ENCODE data around the gene CNTF.

Gene CNTF

DNA sequence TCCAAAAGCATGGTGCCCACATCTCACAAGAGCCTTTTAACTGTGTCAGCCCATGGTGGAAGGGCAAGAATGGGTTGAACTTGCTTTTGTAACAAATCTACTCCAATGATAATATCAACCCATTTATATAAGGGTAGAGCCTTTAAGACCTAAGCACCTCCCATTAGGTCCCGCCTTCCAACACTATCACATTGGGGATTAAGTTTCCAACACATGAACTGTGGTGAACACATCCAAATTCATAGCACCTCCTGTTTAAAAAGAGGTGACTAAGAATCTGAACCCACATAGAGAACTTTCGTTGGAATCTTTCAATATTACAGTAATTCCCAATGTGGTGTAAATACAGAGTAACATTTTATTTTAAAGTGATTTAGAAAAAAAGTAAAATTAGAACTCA, 9.2 kb upstream of the CNTF start:
- no peak for TF ChIP-seq CTCF (IDR thresholded peaks at IDR 0.05)

DNA sequence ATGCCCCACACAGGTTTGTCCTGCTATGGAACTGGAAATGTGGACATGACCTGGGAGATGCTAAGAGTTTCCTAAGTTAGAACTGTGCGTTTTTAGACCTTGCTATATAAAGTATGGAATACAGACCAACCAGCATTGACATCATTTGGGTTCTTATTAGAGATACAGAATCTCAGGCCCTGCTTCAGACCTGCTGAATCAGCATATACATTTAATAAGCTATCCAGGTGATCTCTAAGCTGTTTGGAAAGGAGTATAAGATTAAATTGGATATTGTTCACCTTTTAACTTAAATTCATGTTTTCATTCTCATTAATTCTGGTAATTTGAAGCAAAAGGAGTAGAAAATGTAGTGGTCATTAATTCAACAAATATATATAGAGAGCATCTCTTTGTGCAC, 6.9 kb upstream of the CNTF start:
- no peak for TF ChIP-seq CTCF (IDR thresholded peaks at IDR 0.05)

DNA sequence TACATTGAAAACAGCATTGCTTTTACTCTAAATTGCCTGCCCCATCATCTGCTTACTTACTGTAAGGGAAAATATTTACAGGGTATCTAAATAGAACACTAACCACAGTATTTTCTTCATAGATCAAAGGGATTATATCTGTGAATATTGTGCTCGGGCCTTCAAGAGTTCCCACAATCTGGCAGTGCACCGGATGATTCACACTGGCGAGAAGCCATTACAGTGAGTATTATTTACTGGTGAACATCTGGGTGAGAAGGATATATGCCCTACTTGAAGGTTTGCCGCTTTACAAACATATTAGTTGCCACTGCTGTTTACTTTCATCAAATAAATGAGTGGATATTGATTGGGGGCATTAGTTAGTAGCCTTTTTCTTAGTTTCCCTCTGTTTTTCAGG, 5.9 kb upstream of the CNTF start:
- TF ChIP-seq CTCF (IDR thresholded peaks at IDR 0.05): no peak

DNA sequence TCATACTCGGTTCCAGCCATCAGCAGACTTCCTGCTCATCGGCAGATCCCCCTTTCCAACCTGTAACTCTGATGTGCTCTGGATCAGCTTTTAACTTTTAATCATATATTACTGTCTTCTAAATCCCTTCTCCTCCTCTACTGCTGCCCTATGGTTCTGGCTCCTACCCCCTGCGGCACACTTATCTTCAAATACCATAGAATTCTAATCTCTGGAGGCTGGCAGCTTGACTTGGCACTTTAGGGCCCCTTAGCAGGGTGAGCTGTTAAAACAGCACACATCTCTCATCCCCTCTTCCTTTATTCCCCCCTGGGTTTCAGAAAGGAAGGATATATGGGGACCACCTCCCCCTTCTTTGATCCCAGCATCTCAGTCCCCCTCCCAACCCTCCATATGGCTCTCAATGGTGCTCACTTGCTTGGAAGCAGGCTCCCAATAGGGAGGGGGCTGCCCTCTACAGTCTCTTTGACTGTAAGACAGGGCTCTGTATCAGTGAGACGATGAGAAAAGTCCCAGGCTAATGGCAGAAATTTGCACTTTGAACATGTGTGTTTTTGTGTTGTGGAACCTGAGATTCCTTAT, 4.4 kb upstream of the CNTF start:
- no peak for TF ChIP-seq CTCF (IDR thresholded peaks at IDR 0.05)

DNA sequence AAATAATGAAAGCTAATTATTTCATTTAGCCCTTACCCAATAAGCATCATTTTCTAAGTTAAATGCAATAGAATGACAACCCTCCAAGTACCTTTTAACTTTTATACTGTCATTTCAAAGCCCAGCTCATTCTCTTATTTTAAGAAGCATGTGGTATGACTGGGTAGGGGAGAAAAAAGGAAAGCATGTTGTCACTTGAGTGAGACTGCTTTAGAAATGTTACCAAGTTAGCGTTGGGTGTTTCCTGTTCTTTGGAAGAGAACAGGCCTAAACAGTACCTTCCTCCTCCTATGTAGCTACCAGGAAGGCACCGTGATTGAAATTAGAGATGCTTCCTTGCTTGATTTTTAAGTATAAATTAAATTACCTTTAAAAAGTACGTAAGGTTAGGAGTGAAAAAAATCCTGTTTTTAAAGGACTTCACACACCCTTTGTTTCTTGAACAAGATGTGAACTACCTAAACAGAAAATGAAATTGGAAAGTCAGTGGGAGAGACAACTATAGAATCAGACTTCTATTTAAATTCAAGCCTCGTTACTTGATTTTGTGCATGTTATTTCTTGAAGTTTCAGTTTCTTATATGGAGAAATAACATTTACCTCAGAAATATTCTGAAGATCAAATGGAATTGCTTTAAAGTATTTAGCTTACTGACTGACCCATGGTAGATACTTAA, 741 bp upstream of the CNTF start:
- TF ChIP-seq CTCF (IDR thresholded peaks at IDR 0.05): no peak

DNA sequence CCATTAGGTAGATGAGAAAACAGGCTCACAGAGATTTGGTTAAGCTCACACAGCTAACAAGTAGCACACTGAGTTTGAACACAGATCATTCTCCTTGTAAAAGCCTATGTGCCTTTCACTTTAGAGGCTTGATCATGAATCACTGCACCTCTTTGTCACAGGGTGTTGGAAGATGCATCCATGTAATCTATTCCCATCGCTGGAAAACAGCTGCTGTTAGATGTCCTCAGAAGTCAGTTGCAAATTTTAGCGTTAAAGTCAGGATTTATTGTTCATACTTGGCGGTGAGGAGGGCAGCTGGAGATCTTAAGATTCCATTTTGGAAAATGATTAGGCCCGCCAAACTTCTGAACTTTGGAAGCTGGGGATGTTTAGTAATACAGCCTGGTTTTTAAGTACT, 2.6 kb downstream of the CNTF start:
- no peak for TF ChIP-seq CTCF (IDR thresholded peaks at IDR 0.05)

- no peak for TF ChIP-seq CTCF (IDR thresholded peaks at IDR 0.05)
Observed at GRCh38 chr11:58625826-58626460, 3.5 kb downstream of the CNTF start.
